Retinal pigment epithelial cell (primary cell): ENCODE results near the gene HTR2A.
A peak's percentile ranks its signal among the peaks of the same experiment; 100 is the strongest.
"Not testable (repeated sequence)": the region's sequence is repeated elsewhere in the genome, so short reads cannot be mapped to it uniquely, and the experiment has no call there.

Experiments
- DNase-seq: peaks from one replicate; pipeline ENCODE4 v3.0.0-alpha.2; 2010; ENCODE audit warnings: low read depth
- H3K4me3 ChIP-seq: 2 replicates; pipeline ENCODE4 v1.5.1; 2011; ENCODE audit warnings: mild to moderate bottlenecking, low read length, control low read depth, moderate library complexity
- CTCF ChIP-seq: conservative IDR thresholded peaks from 2 replicates; pipeline ENCODE4 v1.5.1; 2011; ENCODE audit warnings: low read depth, low read length, control low read depth, inconsistent platforms

Gene HTR2A

GRCh38 chr13:46817838-46818476, 78.9 kb downstream of the HTR2A start:
- no peak for DNase-seq
- TF ChIP-seq CTCF: no peak
- no peak overlapping the region for H3K4me3 ChIP-seq

GRCh38 chr13:46817095-46817494, 79.8 kb downstream of the HTR2A start:
- DNase-seq: no peak
- TF ChIP-seq CTCF: no peak
- H3K4me3 ChIP-seq: no peak overlapping the region

GRCh38 chr13:46816371-46816770, 80.5 kb downstream of the HTR2A start:
- DNase-seq: no peak
- TF ChIP-seq CTCF: no peak

GRCh38 chr13:46812301-46812797, 84.5 kb downstream of the HTR2A start:
- no peak for DNase-seq
- no peak for TF ChIP-seq CTCF

More at GRCh38 chr13:46816371-46816770, 80.5 kb downstream of the HTR2A start:
- no peak overlapping the region for H3K4me3 ChIP-seq

GRCh38 chr13:46810440-46810839, 86.4 kb downstream of the HTR2A start:
- no peak for DNase-seq
- no peak for TF ChIP-seq CTCF

More at GRCh38 chr13:46812301-46812797, 84.5 kb downstream of the HTR2A start:
- no peak overlapping the region for H3K4me3 ChIP-seq

GRCh38 chr13:46804921-46805320, 91.9 kb downstream of the HTR2A start:
- not testable (repeated sequence) for DNase-seq, H3K4me3 ChIP-seq

More at GRCh38 chr13:46810440-46810839, 86.4 kb downstream of the HTR2A start:
- H3K4me3 ChIP-seq: no peak overlapping the region

GRCh38 chr13:46804391-46804815, 92.5 kb downstream of the HTR2A start:
- TF ChIP-seq CTCF: no peak
- H3K4me3 ChIP-seq: no peak overlapping the region
- DNase-seq: peak; percentile 59
